Measurements from ENCODE around the gene ZRANB3. TPM values are rescaled to one million over a fixed set of nuclear protein-coding genes. Genes with fewer than 3 reads are reported as not detected.

The ZRANB3 gene
- total RNA-seq, 2 experiments from 2014 or later: 21.4 to 21.5 TPM

- peaks cover 5% of the 10 kb centered on the region for H3K36me3 Mint-ChIP-seq (ENCODE audit: low read depth)
- POLR2A ChIA-PET: interaction anchor here (1.0 kb wide), 1 partner anchor 286 kb away, joined by 3 read pairs; the partner anchor contains the start of genes R3HDM1 and ZRANB3
- no peaks in the 10 kb centered on the region for H3K27me3 Mint-ChIP-seq
- CTCF ChIA-PET: interaction anchor here (0.8 kb wide), 1 partner anchor 13 kb away, joined by 3 read pairs; no protein-coding TSS in a partner anchor
- DNase-seq (peak; percentile 60), ATAC-seq (peak; percentile 99)
- peaks cover 8% of the 10 kb centered on the region for H3K9me3 Mint-ChIP-seq
- intact Hi-C loops (cut with micrococcal nuclease): no loop called here
- H3K4me1 Mint-ChIP-seq (ENCODE audit: low read depth): peaks cover 17% of the 10 kb centered on the region
- peak overlapping the region; percentile 16 for H3K4me3 Mint-ChIP-seq
- H3K27ac Mint-ChIP-seq: peak overlapping the region; percentile 93
- no peak for TF ChIP-seq CTCF (IDR thresholded peaks at IDR 0.05)
These were observed 285.9 kb downstream of the ZRANB3 start for GRCh38 chr2:135245071-135245470.

GRCh38 chr2:135238651-135239050 lies 292.4 kb downstream of the ZRANB3 start:
- Mint-ChIP-seq H3K36me3 (ENCODE audit: low read depth) (peaks cover 3% of the 10 kb centered on the region), H3K27me3 (no peaks in the 10 kb centered on the region), H3K4me1 (ENCODE audit: low read depth) (peaks cover 2% of the 10 kb centered on the region), H3K4me3 (no peak overlapping the region), H3K9me3 (peaks cover 3% of the 10 kb centered on the region), H3K27ac (no peak overlapping the region)
- DNase-seq (no peak), ATAC-seq (no peak)
- ChIA-PET CTCF (no interaction called here), POLR2A (no interaction called here)
- intact Hi-C loops (cut with micrococcal nuclease): no loop called here
- TF ChIP-seq CTCF (IDR thresholded peaks at IDR 0.05): no peak

- no peak overlapping the region for H3K27ac Mint-ChIP-seq
- no peaks in the 10 kb centered on the region for H3K27me3 Mint-ChIP-seq
- CTCF ChIA-PET: no interaction called here
- peaks cover 5% of the 10 kb centered on the region for H3K9me3 Mint-ChIP-seq
- ATAC-seq (no peak), DNase-seq (no peak)
- H3K4me1 Mint-ChIP-seq (ENCODE audit: low read depth): no peaks in the 10 kb centered on the region
- POLR2A ChIA-PET: no interaction called here
- TF ChIP-seq CTCF (IDR thresholded peaks at IDR 0.05): no peak
- intact Hi-C loops (cut with micrococcal nuclease): no loop called here
- H3K36me3 Mint-ChIP-seq (ENCODE audit: low read depth): peaks cover 8% of the 10 kb centered on the region
- no peak overlapping the region for H3K4me3 Mint-ChIP-seq
These were observed 300.9 kb downstream of the ZRANB3 start for GRCh38 chr2:135230150-135230549.

- no peaks in the 10 kb centered on the region for H3K27me3 Mint-ChIP-seq
- ChIA-PET POLR2A (no interaction called here), CTCF (interaction anchor here (1.4 kb wide), 1 partner anchor 223 kb away, joined by 4 read pairs; no protein-coding TSS in a partner anchor)
- no peak overlapping the region for H3K4me3 Mint-ChIP-seq
- H3K36me3 Mint-ChIP-seq (ENCODE audit: low read depth): peaks cover 8% of the 10 kb centered on the region
- intact Hi-C loops (cut with micrococcal nuclease): no loop called here
- no peak overlapping the region for H3K27ac Mint-ChIP-seq
- no peaks in the 10 kb centered on the region for H3K4me1 Mint-ChIP-seq (ENCODE audit: low read depth)
- ATAC-seq (no peak), DNase-seq (no peak)
- H3K9me3 Mint-ChIP-seq: peaks cover 2% of the 10 kb centered on the region
- no peak for TF ChIP-seq CTCF (IDR thresholded peaks at IDR 0.05)
These were observed 303.6 kb downstream of the ZRANB3 start for GRCh38 chr2:135227386-135227785.

GRCh38 chr2:135226961-135227360 lies 304.1 kb downstream of the ZRANB3 start:
- H3K9me3 Mint-ChIP-seq: peaks cover 2% of the 10 kb centered on the region
- no peak overlapping the region for H3K27ac Mint-ChIP-seq
- H3K36me3 Mint-ChIP-seq (ENCODE audit: low read depth): peaks cover 8% of the 10 kb centered on the region
- no peak for ATAC-seq
- POLR2A ChIA-PET: no interaction called here
- no peak for TF ChIP-seq CTCF (IDR thresholded peaks at IDR 0.05)
- intact Hi-C loops (cut with micrococcal nuclease): no loop called here
- no peak for DNase-seq
- H3K27me3 Mint-ChIP-seq: no peaks in the 10 kb centered on the region
- H3K4me1 Mint-ChIP-seq (ENCODE audit: low read depth): no peaks in the 10 kb centered on the region
- H3K4me3 Mint-ChIP-seq: no peak overlapping the region
- CTCF ChIA-PET: interaction anchor here (1.4 kb wide), 1 partner anchor 223 kb away, joined by 4 read pairs; no protein-coding TSS in a partner anchor
